ENCODE measurements around the gene CRYGN. TPM values are rescaled to one million over a fixed set of nuclear protein-coding genes. Genes with fewer than 3 reads are reported as not detected.

The CRYGN gene
- total and polyA plus RNA-seq, 2 donors (not counting 1 experiment from before 2014, with no cell fraction given), result 0.07 to 0.50 TPM

DNA sequence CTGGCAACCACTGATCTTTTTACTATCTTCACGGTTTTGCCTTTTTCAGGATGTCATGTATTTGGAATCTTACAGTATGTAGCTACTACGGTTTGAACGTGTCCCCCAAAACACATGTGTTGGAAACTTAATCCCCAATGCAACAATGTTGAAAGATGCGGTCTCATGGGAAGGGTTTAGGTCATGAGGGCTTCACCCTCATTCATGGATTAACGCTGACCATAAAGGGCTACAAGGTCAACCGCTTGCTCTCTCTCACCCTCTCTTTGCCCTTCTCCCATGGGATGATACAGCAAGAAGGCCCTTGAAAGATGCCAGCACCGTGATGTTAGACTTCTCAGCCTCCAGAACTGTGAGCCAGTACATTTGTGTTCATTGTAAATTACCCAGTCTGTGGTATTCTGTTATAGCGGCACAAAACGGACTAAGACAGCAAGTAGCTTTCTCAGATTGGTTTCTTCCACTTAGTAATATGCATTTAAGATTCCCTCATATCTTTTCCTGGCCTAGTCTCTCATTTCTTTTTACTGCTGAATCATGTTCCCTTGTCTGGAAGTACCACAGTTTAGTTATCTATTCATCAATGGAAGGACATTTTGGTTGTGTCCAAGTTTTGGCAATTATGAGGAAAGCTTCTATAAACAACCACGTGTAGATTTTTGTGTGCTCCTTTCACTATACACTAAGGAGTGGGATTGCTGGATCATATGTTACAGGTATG is 3.0 kb upstream of the CRYGN start:
- no peaks in the 10 kb centered on the region for H3K9me3 ChIP-seq (ENCODE audit: control insufficient read depth, insufficient read depth, low read depth, low read length)
- no peak for DNase-seq (ENCODE audit: low read depth in 2 of 2)
- no peak overlapping the region for H3K27ac ChIP-seq (ENCODE audit: insufficient read depth, low read length)
- no peaks in the 10 kb centered on the region for H3K36me3 ChIP-seq (ENCODE audit: control insufficient read depth, insufficient read depth, low read length)
- H4K20me1 ChIP-seq (ENCODE audit: control insufficient read depth, extremely low read depth, insufficient read depth, low read length), result no peaks in the 10 kb centered on the region
- no peak overlapping the region for H3K4me3 ChIP-seq (replicated peaks in 1 of 4; ENCODE audit: control extremely low read depth in 1 of 4, insufficient read depth in 1 of 4, low read depth in 3 of 4, low read length in 4 of 4)
- H3K4me1 ChIP-seq (ENCODE audit: control insufficient read depth, extremely low read depth, insufficient read depth, low read length), result peaks cover 5% of the 10 kb centered on the region
- no peak overlapping the region for H2AFZ ChIP-seq (ENCODE audit: low read length)
- no peak for TF ChIP-seq EZH2 (IDR thresholded peaks at IDR 0.05; ENCODE audit: low read length, missing control alignments)
- TF ChIP-seq, protein P1, sequence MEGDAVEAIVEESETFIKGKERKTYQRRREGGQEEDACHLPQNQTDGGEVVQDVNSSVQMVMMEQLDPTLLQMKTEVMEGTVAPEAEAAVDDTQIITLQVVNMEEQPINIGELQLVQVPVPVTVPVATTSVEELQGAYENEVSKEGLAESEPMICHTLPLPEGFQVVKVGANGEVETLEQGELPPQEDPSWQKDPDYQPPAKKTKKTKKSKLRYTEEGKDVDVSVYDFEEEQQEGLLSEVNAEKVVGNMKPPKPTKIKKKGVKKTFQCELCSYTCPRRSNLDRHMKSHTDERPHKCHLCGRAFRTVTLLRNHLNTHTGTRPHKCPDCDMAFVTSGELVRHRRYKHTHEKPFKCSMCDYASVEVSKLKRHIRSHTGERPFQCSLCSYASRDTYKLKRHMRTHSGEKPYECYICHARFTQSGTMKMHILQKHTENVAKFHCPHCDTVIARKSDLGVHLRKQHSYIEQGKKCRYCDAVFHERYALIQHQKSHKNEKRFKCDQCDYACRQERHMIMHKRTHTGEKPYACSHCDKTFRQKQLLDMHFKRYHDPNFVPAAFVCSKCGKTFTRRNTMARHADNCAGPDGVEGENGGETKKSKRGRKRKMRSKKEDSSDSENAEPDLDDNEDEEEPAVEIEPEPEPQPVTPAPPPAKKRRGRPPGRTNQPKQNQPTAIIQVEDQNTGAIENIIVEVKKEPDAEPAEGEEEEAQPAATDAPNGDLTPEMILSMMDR (conservative IDR thresholded peaks at IDR 0.05 in 1 of 2, IDR thresholded peaks at IDR 0.05 in 1 of 2; ENCODE audit: low read depth in 1 of 2, low read length in 2 of 2), result no peak
- no peak overlapping the region for H3K4me2 ChIP-seq (ENCODE audit: extremely low read depth, insufficient read depth, low read length)
- no peak overlapping the region for H3K9ac ChIP-seq (ENCODE audit: insufficient read depth, low read length)
- H3K79me2 ChIP-seq (ENCODE audit: control insufficient read depth, insufficient read depth, low read length), result no peaks in the 10 kb centered on the region
- no peaks in the 10 kb centered on the region for H3K27me3 ChIP-seq (ENCODE audit: control insufficient read depth, insufficient read depth, low read length)

GRCh38 chr7:151440799-151441445 is 981 bp upstream of the CRYGN start:
- DNase-seq (ENCODE audit: low read depth in 2 of 2), result no peak
- H3K9ac ChIP-seq (ENCODE audit: insufficient read depth, low read length), result no peak overlapping the region
- H3K27ac ChIP-seq (ENCODE audit: insufficient read depth, low read length), result no peak overlapping the region
- H3K36me3 ChIP-seq (ENCODE audit: control insufficient read depth, insufficient read depth, low read length), result no peaks in the 10 kb centered on the region
- H3K79me2 ChIP-seq (ENCODE audit: control insufficient read depth, insufficient read depth, low read length), result no peaks in the 10 kb centered on the region
- no peak overlapping the region for H2AFZ ChIP-seq (ENCODE audit: low read length)
- H3K4me1 ChIP-seq (ENCODE audit: control insufficient read depth, extremely low read depth, insufficient read depth, low read length), result peaks cover 5% of the 10 kb centered on the region
- H3K4me3 ChIP-seq (replicated peaks in 1 of 4; ENCODE audit: control extremely low read depth in 1 of 4, insufficient read depth in 1 of 4, low read depth in 3 of 4, low read length in 4 of 4), result no peak overlapping the region
- H3K4me2 ChIP-seq (ENCODE audit: extremely low read depth, insufficient read depth, low read length), result no peak overlapping the region
- no peaks in the 10 kb centered on the region for H3K27me3 ChIP-seq (ENCODE audit: control insufficient read depth, insufficient read depth, low read length)
- H3K9me3 ChIP-seq (ENCODE audit: control insufficient read depth, insufficient read depth, low read depth, low read length), result no peaks in the 10 kb centered on the region
- TF ChIP-seq, protein P1 (conservative IDR thresholded peaks at IDR 0.05 in 1 of 2, IDR thresholded peaks at IDR 0.05 in 1 of 2; ENCODE audit: low read depth in 1 of 2, low read length in 2 of 2), result no peak
- TF ChIP-seq EZH2 (IDR thresholded peaks at IDR 0.05; ENCODE audit: low read length, missing control alignments), result no peak
- no peaks in the 10 kb centered on the region for H4K20me1 ChIP-seq (ENCODE audit: control insufficient read depth, extremely low read depth, insufficient read depth, low read length)

DNA sequence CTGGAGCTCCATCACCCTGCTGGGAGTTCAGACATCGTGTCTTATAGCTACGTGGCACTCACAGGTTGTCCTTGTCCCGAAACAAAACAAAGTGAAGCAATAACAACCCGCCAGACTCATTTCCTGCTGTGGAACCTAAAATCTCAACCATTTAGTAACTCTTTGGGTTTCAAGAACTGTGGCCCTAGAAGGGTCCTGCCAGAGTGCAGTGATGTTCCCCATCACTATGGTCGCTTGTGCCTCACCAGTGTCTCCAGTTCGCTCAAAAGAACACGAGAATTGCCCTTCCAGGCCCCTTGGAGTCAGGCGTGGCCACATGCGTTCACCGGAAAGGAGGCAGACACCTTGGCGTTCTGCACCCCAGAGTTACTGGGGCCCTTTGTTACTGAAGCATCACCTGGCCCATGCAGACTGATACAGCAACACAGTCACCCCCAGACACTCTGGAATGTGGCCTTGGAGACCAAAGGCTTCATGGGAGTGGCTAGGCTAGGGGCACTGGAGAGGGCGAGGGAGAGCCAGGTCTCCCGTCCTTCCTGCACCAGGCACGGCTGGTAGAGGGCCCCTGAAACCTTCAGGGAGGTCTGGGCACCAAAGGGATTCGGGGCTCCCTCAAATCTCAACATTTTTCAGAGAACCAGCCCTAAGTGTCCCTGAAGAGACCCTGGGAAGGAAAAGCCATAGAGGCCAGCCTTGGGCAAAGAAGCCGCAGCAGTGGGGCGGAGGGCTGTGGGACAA is 908 bp downstream of the CRYGN start:
- H3K4me3 ChIP-seq (replicated peaks in 1 of 4; ENCODE audit: control extremely low read depth in 1 of 4, insufficient read depth in 1 of 4, low read depth in 3 of 4, low read length in 4 of 4), result no peak overlapping the region
- H3K27me3 ChIP-seq (ENCODE audit: control insufficient read depth, insufficient read depth, low read length), result no peaks in the 10 kb centered on the region
- H2AFZ ChIP-seq (ENCODE audit: low read length), result no peak overlapping the region
- no peaks in the 10 kb centered on the region for H3K9me3 ChIP-seq (ENCODE audit: control insufficient read depth, insufficient read depth, low read depth, low read length)
- no peak overlapping the region for H3K27ac ChIP-seq (ENCODE audit: insufficient read depth, low read length)
- no peaks in the 10 kb centered on the region for H3K79me2 ChIP-seq (ENCODE audit: control insufficient read depth, insufficient read depth, low read length)
- no peak overlapping the region for H3K4me2 ChIP-seq (ENCODE audit: extremely low read depth, insufficient read depth, low read length)
- H4K20me1 ChIP-seq (ENCODE audit: control insufficient read depth, extremely low read depth, insufficient read depth, low read length), result no peaks in the 10 kb centered on the region
- no peaks in the 10 kb centered on the region for H3K36me3 ChIP-seq (ENCODE audit: control insufficient read depth, insufficient read depth, low read length)
- no peak for TF ChIP-seq EZH2 (IDR thresholded peaks at IDR 0.05; ENCODE audit: low read length, missing control alignments)
- TF ChIP-seq, protein P1 (conservative IDR thresholded peaks at IDR 0.05 in 1 of 2, IDR thresholded peaks at IDR 0.05 in 1 of 2; ENCODE audit: low read depth in 1 of 2, low read length in 2 of 2), result no peak
- peaks cover 5% of the 10 kb centered on the region for H3K4me1 ChIP-seq (ENCODE audit: control insufficient read depth, extremely low read depth, insufficient read depth, low read length)
- no peak for DNase-seq (ENCODE audit: low read depth in 2 of 2)
- H3K9ac ChIP-seq (ENCODE audit: insufficient read depth, low read length), result no peak overlapping the region
